Neural cell (in vitro differentiated cells): Measurements from ENCODE around the gene EPN1. TPM values are rescaled to one million over a fixed set of nuclear protein-coding genes. Genes with fewer than 3 reads are reported as not detected.
A peak's percentile ranks its signal among the peaks of the same experiment; 100 is the strongest.

Source experiments
- H2AFZ ChIP-seq: fragments of 200-600, 300-800 bp; sonication (generic), shearing (Covaris generic); 2 replicates; pipeline ENCODE4 v1.6.0; 2014; ENCODE audit warnings: low read depth, mild to moderate bottlenecking, antibody characterized with exemption, low read length, moderate library complexity
- H3F3A ChIP-seq: fragments of 200-600 bp; shearing (Covaris generic); 2 replicates; pipeline ENCODE4 v1.6.1; 2016; ENCODE audit warnings: mild to moderate bottlenecking, moderate library complexity, mixed read lengths, antibody characterized with exemption, low read length; ENCODE audit not compliant: insufficient read depth, poor library complexity, severe bottlenecking
- H3K27ac ChIP-seq: fragments of 200-600, 300-800 bp; sonication (generic), shearing (Covaris generic); 2 replicates; pipeline ENCODE4 v1.5.1; 2014; ENCODE audit warnings: mild to moderate bottlenecking, low read length, moderate library complexity
- H3K27me3 ChIP-seq: fragments of 300-800, 200-600 bp; sonication (generic), shearing (Covaris generic); 2 replicates; pipeline ENCODE4 v1.6.0; 2014; ENCODE audit warnings: mild to moderate bottlenecking, low read depth, low read length, moderate library complexity; ENCODE audit not compliant: insufficient read depth
- H3K36me3 ChIP-seq: fragments of 300-800, 200-600 bp; sonication (generic), shearing (Covaris generic); 2 replicates; pipeline ENCODE4 v1.5.1; 2014; ENCODE audit warnings: mild to moderate bottlenecking, antibody characterized with exemption, low read length, moderate library complexity; ENCODE audit not compliant: insufficient read depth
- H3K4me2 ChIP-seq: fragments of 300-800, 200-600 bp; sonication (generic), shearing (Covaris generic); 2 replicates; pipeline ENCODE4 v1.6.0; 2014; ENCODE audit warnings: mild to moderate bottlenecking, low read length
- H3K4me3 ChIP-seq: fragments of 300-800, 200-600 bp; sonication (generic), shearing (Covaris generic); 2 replicates; pipeline ENCODE4 v1.5.1; 2014; ENCODE audit warnings: mild to moderate bottlenecking, low read length, moderate library complexity
- H3K79me2 ChIP-seq: fragments of 200-600 bp; shearing (Covaris generic); replicated peaks from 2 replicates; pipeline ENCODE4 v1.6.0; 2014; ENCODE audit warnings: mild to moderate bottlenecking, low read length, moderate library complexity; ENCODE audit not compliant: insufficient read depth
- H3K9ac ChIP-seq: fragments of 300-800, 200-600 bp; sonication (generic), shearing (Covaris generic); 2 replicates; pipeline ENCODE4 v1.6.1; 2016; ENCODE audit warnings: mild to moderate bottlenecking, low read length, mixed read lengths
- H3K9me2 ChIP-seq: fragments of 200-600 bp; shearing (Covaris generic); 2 replicates; pipeline ENCODE4 v1.6.1; 2016; ENCODE audit warnings: mild to moderate bottlenecking, low read length, mixed read lengths; ENCODE audit not compliant: insufficient read depth
- H3K9me3 ChIP-seq: fragments of 200-600, 300-800 bp; sonication (generic), shearing (Covaris generic); 2 replicates; pipeline ENCODE4 v1.6.1; 2016; ENCODE audit warnings: mild to moderate bottlenecking, mixed run types, low read length, moderate library complexity, mixed read lengths
- H4K20me1 ChIP-seq: fragments of 200-600 bp; shearing (Covaris generic); 2 replicates; pipeline ENCODE4 v1.6.1; 2016; ENCODE audit warnings: mild to moderate bottlenecking, mixed run types; ENCODE audit not compliant: insufficient read depth
- EP300 ChIP-seq: fragments of 450-650 bp; conservative IDR thresholded peaks from 2 replicates; pipeline ENCODE4 v1.6.1; 2014; ENCODE audit warnings: antibody characterized with exemption, mild to moderate bottlenecking, moderate library complexity; ENCODE audit not compliant: poor library complexity, severe bottlenecking
- EZH2 ChIP-seq: fragments of 200-600, 300-800 bp; shearing (Covaris generic), sonication (generic); IDR thresholded peaks from 2 replicates; pipeline ENCODE4 v1.6.1; 2014; ENCODE audit warnings: antibody characterized with exemption, low read length, borderline replicate concordance, mild to moderate bottlenecking; ENCODE audit not compliant: insufficient read depth, poor library complexity, severe bottlenecking
- MXI1 ChIP-seq: fragments of 450-650 bp; conservative IDR thresholded peaks from 2 replicates; pipeline ENCODE4 v1.6.1; 2014; ENCODE audit warnings: antibody characterized with exemption, mild to moderate bottlenecking; ENCODE audit not compliant: poor library complexity, severe bottlenecking
- POLR2AphosphoS5 ChIP-seq: IDR thresholded peaks from 2 replicates; pipeline ENCODE4 v1.6.1; 2012
- RAD21 ChIP-seq: fragments of 450-650 bp; conservative IDR thresholded peaks from 2 replicates; pipeline ENCODE4 v1.6.1; 2014; ENCODE audit warnings: antibody characterized with exemption, mild to moderate bottlenecking, moderate library complexity
- SMC3 ChIP-seq: fragments of 450-650 bp; conservative IDR thresholded peaks from 2 replicates; pipeline ENCODE4 v1.6.1; 2014; ENCODE audit warnings: antibody characterized with exemption, mild to moderate bottlenecking, moderate library complexity; ENCODE audit not compliant: poor library complexity
- TAF1 ChIP-seq: IDR thresholded peaks from 2 replicates; pipeline ENCODE4 v1.6.1; 2012; ENCODE audit warnings: low read depth
- polyA plus RNA-seq: library from polyadenylated mRNA; depleted of rRNA; stranded (reverse); fragments of >200 nt; gene quantifications from 2 replicates; pipeline ENCODE4 v1.2.3, GENCODE V29; 2014
- TF ChIP-seq, protein P1 (sequence below): fragments of 450-650 bp; IDR thresholded peaks from 2 replicates; pipeline ENCODE4 v1.5.1; 2014; ENCODE audit warnings: antibody characterized with exemption, mild to moderate bottlenecking, moderate library complexity; ENCODE audit not compliant: poor library complexity, severe bottlenecking
- TF ChIP-seq, protein P2 (sequence below): IDR thresholded peaks from 2 replicates; pipeline ENCODE4 v1.6.1; 2012; ENCODE audit warnings: borderline replicate concordance

The EPN1 gene
- polyA plus RNA-seq, 1 donor from 2014 or later, result 21.0 TPM

DNA sequence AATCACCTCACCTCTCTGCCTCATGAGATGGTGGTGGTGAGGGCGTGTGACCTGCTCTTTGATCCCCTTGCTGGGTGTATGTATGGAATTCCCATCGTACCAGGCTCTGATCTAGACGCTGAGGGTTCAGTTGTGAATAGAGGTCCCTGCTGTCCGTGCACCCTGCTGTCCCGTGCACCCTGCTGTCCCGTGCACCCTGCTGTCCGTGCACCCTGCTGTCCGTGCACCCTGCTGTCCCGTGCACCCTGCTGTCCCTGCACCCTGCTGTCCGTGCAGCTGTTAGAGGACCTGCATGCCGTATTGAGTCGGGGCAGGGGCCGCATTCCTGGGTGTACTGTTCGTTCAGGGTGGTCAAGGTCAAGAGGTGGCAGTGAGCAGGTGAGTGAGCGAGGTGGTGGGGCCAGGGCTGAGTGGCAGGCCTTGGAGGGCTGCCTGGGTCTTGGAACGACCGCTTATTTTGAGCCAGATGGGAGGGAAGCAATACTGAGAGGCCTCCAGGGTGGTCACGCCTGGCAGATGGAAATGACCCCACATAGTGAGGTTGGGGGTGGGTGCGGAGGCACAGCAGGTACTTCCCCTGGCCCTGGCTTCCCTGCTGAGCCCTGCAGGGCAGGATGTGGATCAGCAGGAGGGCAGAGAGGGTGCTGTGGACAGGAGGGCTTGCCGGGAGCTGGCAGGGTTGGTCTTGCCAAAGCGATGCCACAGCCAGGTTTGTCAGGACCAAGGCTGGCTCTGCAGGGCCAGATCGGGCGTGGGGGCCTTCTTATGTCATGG, 4.6 kb upstream of the EPN1 start:
- Histone ChIP-seq H3K27ac (no peak overlapping the region), H3K9me2 (no peaks in the 10 kb centered on the region), H2AFZ (no peak overlapping the region), H4K20me1 (peaks cover 8% of the 10 kb centered on the region), H3K27me3 (no peaks in the 10 kb centered on the region), H3K36me3 (no peaks in the 10 kb centered on the region), H3K9ac (no peak overlapping the region), H3K9me3 (no peaks in the 10 kb centered on the region), H3K4me2 (no peak overlapping the region), H3K79me2 (peaks cover 26% of the 10 kb centered on the region), H3K4me3 (no peak overlapping the region), H3F3A (no peaks in the 10 kb centered on the region)
- TF ChIP-seq POLR2AphosphoS5 (peak; percentile 33), RAD21 (no peak)

DNA sequence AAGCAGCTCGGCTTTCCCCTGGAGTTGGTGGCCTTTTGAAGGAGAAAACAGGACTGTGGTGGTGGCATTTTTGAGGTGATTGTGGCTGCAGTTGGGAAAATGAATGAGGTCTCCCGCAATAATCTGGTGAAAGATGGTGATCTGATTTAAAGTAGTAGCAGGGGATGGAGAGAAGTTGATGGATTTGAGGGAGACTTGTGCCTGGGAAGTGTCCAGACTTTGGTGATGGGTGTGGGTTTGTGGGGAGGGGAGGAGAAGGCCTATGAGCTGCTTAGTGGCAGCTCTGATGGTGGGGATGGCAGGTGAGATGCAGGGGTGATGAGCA, 4.0 kb upstream of the EPN1 start:
- Histone ChIP-seq H3F3A (no peaks in the 10 kb centered on the region), H3K9ac (no peak overlapping the region), H3K27ac (no peak overlapping the region), H3K4me2 (no peak overlapping the region), H4K20me1 (peaks cover 8% of the 10 kb centered on the region), H3K79me2 (peaks cover 31% of the 10 kb centered on the region), H3K9me2 (no peaks in the 10 kb centered on the region), H2AFZ (no peak overlapping the region), H3K4me3 (no peak overlapping the region), H3K9me3 (no peaks in the 10 kb centered on the region), H3K36me3 (no peaks in the 10 kb centered on the region), H3K27me3 (no peaks in the 10 kb centered on the region)
- TF ChIP-seq TAF1, result no peak
- no peak for TF ChIP-seq SMC3
- TF ChIP-seq, protein P1, sequence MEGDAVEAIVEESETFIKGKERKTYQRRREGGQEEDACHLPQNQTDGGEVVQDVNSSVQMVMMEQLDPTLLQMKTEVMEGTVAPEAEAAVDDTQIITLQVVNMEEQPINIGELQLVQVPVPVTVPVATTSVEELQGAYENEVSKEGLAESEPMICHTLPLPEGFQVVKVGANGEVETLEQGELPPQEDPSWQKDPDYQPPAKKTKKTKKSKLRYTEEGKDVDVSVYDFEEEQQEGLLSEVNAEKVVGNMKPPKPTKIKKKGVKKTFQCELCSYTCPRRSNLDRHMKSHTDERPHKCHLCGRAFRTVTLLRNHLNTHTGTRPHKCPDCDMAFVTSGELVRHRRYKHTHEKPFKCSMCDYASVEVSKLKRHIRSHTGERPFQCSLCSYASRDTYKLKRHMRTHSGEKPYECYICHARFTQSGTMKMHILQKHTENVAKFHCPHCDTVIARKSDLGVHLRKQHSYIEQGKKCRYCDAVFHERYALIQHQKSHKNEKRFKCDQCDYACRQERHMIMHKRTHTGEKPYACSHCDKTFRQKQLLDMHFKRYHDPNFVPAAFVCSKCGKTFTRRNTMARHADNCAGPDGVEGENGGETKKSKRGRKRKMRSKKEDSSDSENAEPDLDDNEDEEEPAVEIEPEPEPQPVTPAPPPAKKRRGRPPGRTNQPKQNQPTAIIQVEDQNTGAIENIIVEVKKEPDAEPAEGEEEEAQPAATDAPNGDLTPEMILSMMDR, result no peak
- TF ChIP-seq RAD21, result no peak
- no peak for TF ChIP-seq EP300
- no peak for TF ChIP-seq MXI1

DNA sequence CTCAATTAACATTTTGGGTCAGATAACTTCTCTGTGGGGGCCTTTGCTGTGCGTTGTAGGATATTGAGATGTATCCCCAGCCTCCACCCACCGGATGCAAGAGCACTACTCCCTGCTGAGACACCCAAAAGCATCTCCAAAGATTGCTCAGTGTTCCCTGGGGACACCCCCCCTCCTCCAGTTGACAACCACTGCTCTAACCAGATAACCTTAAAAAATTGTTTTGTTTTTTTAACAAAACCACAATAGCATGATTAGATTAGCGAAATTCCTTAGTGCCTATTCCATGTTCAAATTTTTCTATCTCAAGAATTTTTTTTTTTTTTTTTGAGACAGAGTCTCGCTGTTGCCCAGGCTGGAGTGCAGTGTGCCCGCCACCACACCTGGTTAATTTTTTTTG, 2.6 kb upstream of the EPN1 start:
- Histone ChIP-seq H3K4me3 (no peak overlapping the region), H3K9ac (no peak overlapping the region), H3F3A (no peaks in the 10 kb centered on the region), H3K9me2 (no peaks in the 10 kb centered on the region), H2AFZ (no peak overlapping the region), H3K4me2 (no peak overlapping the region), H3K36me3 (no peaks in the 10 kb centered on the region), H3K79me2 (peaks cover 38% of the 10 kb centered on the region), H3K9me3 (no peaks in the 10 kb centered on the region), H4K20me1 (peaks cover 6% of the 10 kb centered on the region), H3K27me3 (no peaks in the 10 kb centered on the region), H3K27ac (no peak overlapping the region)
- TF ChIP-seq RAD21, result no peak
- no peak for TF ChIP-seq EZH2
- TF ChIP-seq POLR2AphosphoS5, result no peak
- no peak for TF ChIP-seq EP300
- TF ChIP-seq SMC3, result no peak
- TF ChIP-seq, protein P2, sequence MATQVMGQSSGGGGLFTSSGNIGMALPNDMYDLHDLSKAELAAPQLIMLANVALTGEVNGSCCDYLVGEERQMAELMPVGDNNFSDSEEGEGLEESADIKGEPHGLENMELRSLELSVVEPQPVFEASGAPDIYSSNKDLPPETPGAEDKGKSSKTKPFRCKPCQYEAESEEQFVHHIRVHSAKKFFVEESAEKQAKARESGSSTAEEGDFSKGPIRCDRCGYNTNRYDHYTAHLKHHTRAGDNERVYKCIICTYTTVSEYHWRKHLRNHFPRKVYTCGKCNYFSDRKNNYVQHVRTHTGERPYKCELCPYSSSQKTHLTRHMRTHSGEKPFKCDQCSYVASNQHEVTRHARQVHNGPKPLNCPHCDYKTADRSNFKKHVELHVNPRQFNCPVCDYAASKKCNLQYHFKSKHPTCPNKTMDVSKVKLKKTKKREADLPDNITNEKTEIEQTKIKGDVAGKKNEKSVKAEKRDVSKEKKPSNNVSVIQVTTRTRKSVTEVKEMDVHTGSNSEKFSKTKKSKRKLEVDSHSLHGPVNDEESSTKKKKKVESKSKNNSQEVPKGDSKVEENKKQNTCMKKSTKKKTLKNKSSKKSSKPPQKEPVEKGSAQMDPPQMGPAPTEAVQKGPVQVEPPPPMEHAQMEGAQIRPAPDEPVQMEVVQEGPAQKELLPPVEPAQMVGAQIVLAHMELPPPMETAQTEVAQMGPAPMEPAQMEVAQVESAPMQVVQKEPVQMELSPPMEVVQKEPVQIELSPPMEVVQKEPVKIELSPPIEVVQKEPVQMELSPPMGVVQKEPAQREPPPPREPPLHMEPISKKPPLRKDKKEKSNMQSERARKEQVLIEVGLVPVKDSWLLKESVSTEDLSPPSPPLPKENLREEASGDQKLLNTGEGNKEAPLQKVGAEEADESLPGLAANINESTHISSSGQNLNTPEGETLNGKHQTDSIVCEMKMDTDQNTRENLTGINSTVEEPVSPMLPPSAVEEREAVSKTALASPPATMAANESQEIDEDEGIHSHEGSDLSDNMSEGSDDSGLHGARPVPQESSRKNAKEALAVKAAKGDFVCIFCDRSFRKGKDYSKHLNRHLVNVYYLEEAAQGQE, result no peak
- TF ChIP-seq MXI1, result no peak
- TF ChIP-seq TAF1, result no peak
- TF ChIP-seq, protein P1, result no peak
